PC-3 (cell line): ENCODE measurements around the gene MGAT4B. TPM values are rescaled to one million over a fixed set of nuclear protein-coding genes. Genes with fewer than 3 reads are reported as not detected.

Source experiments
- ATAC-seq: fragments of 200-7000 bp; cut with Tn5 transposase; 2 replicates; pipeline ENCODE4 v1.9.1; 2020; ENCODE audit warnings: mild to moderate bottlenecking, moderate library complexity
- BruUV-seq: library from RNA; stranded (reverse); fragments of 400-500 nt; replicated peaks from 2 replicates; lab custom pipeline; 2021; lab: Mats Ljungman, UMichigan
- CTCF ChIA-PET: fragments of 300-600 bp; sonication (Branson Sonifier 250); formaldehyde crosslinking; loops from one replicate; lab custom pipeline; 2022; ENCODE audit warnings: antibody characterized with exemption; lab: Charles Lee
- POLR2A ChIA-PET: fragments of 300-600 bp; sonication (Branson Sonifier 250); formaldehyde crosslinking; loops from one replicate; lab custom pipeline; 2022; ENCODE audit warnings: antibody characterized with exemption; ENCODE audit not compliant: unreplicated experiment; lab: Charles Lee
- DNase-seq: peaks from one replicate; pipeline ENCODE4 v3.0.0-alpha.2; 2015
- H2AFZ ChIP-seq: fragments of 300-600 bp; sonication (generic); 2 replicates; pipeline ENCODE4 v1.6.0; 2016; ENCODE audit warnings: antibody characterized with exemption, low read length
- H3F3A ChIP-seq: fragments of 300-600 bp; sonication (generic); one replicate; pipeline ENCODE4 v1.6.0; 2017; ENCODE audit warnings: antibody characterized with exemption, low read length, control low read depth, mild to moderate bottlenecking; ENCODE audit not compliant: unreplicated experiment
- H3K27ac ChIP-seq: fragments of 300-600 bp; sonication (generic); 2 replicates; pipeline ENCODE4 v1.5.1; 2016; ENCODE audit warnings: mild to moderate bottlenecking, low read length
- H3K27me3 ChIP-seq: fragments of 300-600 bp; sonication (generic); 2 replicates; pipeline ENCODE4 v1.6.1; 2016; ENCODE audit warnings: low read length, mixed read lengths
- H3K36me3 ChIP-seq: fragments of 300-600 bp; sonication (generic); 2 replicates; pipeline ENCODE4 v1.6.1; 2016; ENCODE audit warnings: low read depth, mixed run types, low read length, mixed read lengths
- H3K4me1 ChIP-seq: fragments of 300-600 bp; sonication (generic); 2 replicates; pipeline ENCODE4 v1.5.1; 2016; ENCODE audit warnings: low read length; ENCODE audit not compliant: insufficient read depth
- H3K4me2 ChIP-seq: fragments of 300-600 bp; sonication (generic); 2 replicates; pipeline ENCODE4 v1.6.0; 2016; ENCODE audit warnings: low read length
- H3K4me3 ChIP-seq: fragments of 300-600 bp; sonication (generic); 2 replicates; pipeline ENCODE4 v1.5.1; 2016; ENCODE audit warnings: mild to moderate bottlenecking, low read length, mixed read lengths
- H3K79me2 ChIP-seq: fragments of 300-600 bp; sonication (generic); 2 replicates; pipeline ENCODE4 v1.6.1; 2017; ENCODE audit warnings: low read length, mixed read lengths
- H3K9ac ChIP-seq: fragments of 300-600 bp; sonication (generic); 2 replicates; pipeline ENCODE4 v1.6.0; 2016; ENCODE audit warnings: mild to moderate bottlenecking, low read length
- H3K9me2 ChIP-seq: fragments of 300-600 bp; sonication (generic); replicated peaks from 2 replicates; pipeline ENCODE4 v1.6.1; 2016; ENCODE audit warnings: mixed run types, low read length, mixed read lengths
- H3K9me3 ChIP-seq: fragments of 300-600 bp; sonication (generic); 2 replicates; pipeline ENCODE4 v1.6.1; 2016; ENCODE audit warnings: low read length, mixed read lengths
- H4K20me1 ChIP-seq: fragments of 300-600 bp; sonication (generic); 2 replicates; pipeline ENCODE4 v1.6.1; 2016; ENCODE audit warnings: low read length, mixed read lengths
- CTCF ChIP-seq: fragments of 300-600 bp; sonication (generic); conservative IDR thresholded peaks from 2 replicates; pipeline ENCODE4 v1.5.1; 2017; ENCODE audit warnings: antibody characterized with exemption, low read depth, mild to moderate bottlenecking, low read length
- EZH2 ChIP-seq: fragments of 300-600 bp; sonication (generic); IDR thresholded peaks from one replicate; pipeline ENCODE4 v1.6.1; 2017; ENCODE audit warnings: antibody characterized with exemption, mild to moderate bottlenecking, low read length; ENCODE audit not compliant: unreplicated experiment
- EZH2phosphoT487 ChIP-seq: fragments of 300-600 bp; sonication (generic); IDR thresholded peaks from 2 replicates; pipeline ENCODE4 v1.6.1; 2018; ENCODE audit warnings: mild to moderate bottlenecking, antibody characterized with exemption, low read length, borderline replicate concordance
- intact Hi-C: fragments of 100-400 bp; cut with micrococcal nuclease; formaldehyde crosslinking; loops from 2 replicates; pipeline ENCODE4 v1.9.0; 2023
- total RNA-seq: library from RNA; depleted of rRNA; stranded (reverse); fragments of >200 nt; gene quantifications from 2 replicates; pipeline ENCODE4 v1.2.3, GENCODE V29; 2014

Gene MGAT4B
- total RNA-seq, 1 experiment from 2014 or later: 88.9 TPM

GRCh38 chr5:179774442-179774841 is 32.2 kb downstream of the MGAT4B start:
- DNase-seq: no peak
- Histone ChIP-seq H3K79me2 (no peaks in the 10 kb centered on the region), H4K20me1 (no peaks in the 10 kb centered on the region), H3K36me3 (peaks cover 10% of the 10 kb centered on the region), H3K9me2 (no peaks in the 10 kb centered on the region), H3K4me2 (no peak overlapping the region), H2AFZ (no peak overlapping the region), H3K27me3 (no peaks in the 10 kb centered on the region), H3K27ac (no peak overlapping the region), H3K9me3 (no peaks in the 10 kb centered on the region), H3K9ac (no peak overlapping the region), H3K4me3 (no peak overlapping the region), H3F3A (no peaks in the 10 kb centered on the region), H3K4me1 (no peaks in the 10 kb centered on the region)
- no peak for ATAC-seq
- POLR2A ChIA-PET: no interaction called here
- CTCF ChIA-PET: no interaction called here
- intact Hi-C loops: no loop called here
- no TSS peak for BruUV-seq
- TF ChIP-seq EZH2: no peak
- TF ChIP-seq CTCF: no peak
- no peak for TF ChIP-seq EZH2phosphoT487

- ATAC-seq (no peak), DNase-seq (no peak)
- no peak overlapping the region for H3K4me3 ChIP-seq
- peaks cover 10% of the 10 kb centered on the region for H3K36me3 ChIP-seq
- POLR2A ChIA-PET: no interaction called here
- CTCF ChIA-PET: no interaction called here
- no peak for TF ChIP-seq EZH2
- no peak for TF ChIP-seq CTCF
- TF ChIP-seq EZH2phosphoT487: no peak
- no peak overlapping the region for H3K9ac ChIP-seq
- no peak overlapping the region for H3K27ac ChIP-seq
- H3K9me3 ChIP-seq: no peaks in the 10 kb centered on the region
- H3K4me1 ChIP-seq: no peaks in the 10 kb centered on the region
- no peak overlapping the region for H3K4me2 ChIP-seq
- H4K20me1 ChIP-seq: no peaks in the 10 kb centered on the region
- no peaks in the 10 kb centered on the region for H3K27me3 ChIP-seq
- H3F3A ChIP-seq: no peaks in the 10 kb centered on the region
- intact Hi-C loops: no loop called here
- H3K79me2 ChIP-seq: no peaks in the 10 kb centered on the region
- no peaks in the 10 kb centered on the region for H3K9me2 ChIP-seq
- H2AFZ ChIP-seq: no peak overlapping the region
- BruUV-seq: no TSS peak
These were observed 33.0 kb downstream of the MGAT4B start for GRCh38 chr5:179773686-179774040.

GRCh38 chr5:179772351-179772750 is 34.3 kb downstream of the MGAT4B start:
- H3K4me1 ChIP-seq: no peaks in the 10 kb centered on the region
- no peak for TF ChIP-seq EZH2phosphoT487
- no peak for TF ChIP-seq EZH2
- TF ChIP-seq CTCF: no peak
- peaks cover 10% of the 10 kb centered on the region for H3K36me3 ChIP-seq
- no peak overlapping the region for H2AFZ ChIP-seq
- no TSS peak for BruUV-seq
- ChIA-PET POLR2A (no interaction called here), CTCF (no interaction called here)
- H3K27me3 ChIP-seq: no peaks in the 10 kb centered on the region
- DNase-seq: no peak
- no peak overlapping the region for H3K9ac ChIP-seq
- intact Hi-C loops: no loop called here
- peaks cover 5% of the 10 kb centered on the region; the same call in 1 of the 2 replicates for H3K79me2 ChIP-seq
- no peaks in the 10 kb centered on the region for H3F3A ChIP-seq
- H3K9me2 ChIP-seq: no peaks in the 10 kb centered on the region
- no peak overlapping the region for H3K27ac ChIP-seq
- no peak for ATAC-seq
- H4K20me1 ChIP-seq: no peaks in the 10 kb centered on the region
- no peaks in the 10 kb centered on the region for H3K9me3 ChIP-seq
- no peak overlapping the region for H3K4me3 ChIP-seq
- no peak overlapping the region for H3K4me2 ChIP-seq
